ENCODE data around the gene SGMS1.
A peak's percentile ranks its signal among the peaks of the same experiment; 100 is the strongest.
"Not testable (repeated sequence)": the region's sequence is repeated elsewhere in the genome, so short reads cannot be mapped to it uniquely, and the experiment has no call there.

The SGMS1 gene

GRCh38 chr10:50503661-50504320 lies 120.0 kb downstream of the SGMS1 start:
- DNase-seq = no peak

GRCh38 chr10:50503156-50503555 lies 120.6 kb downstream of the SGMS1 start:
- DNase-seq = not testable (repeated sequence)

GRCh38 chr10:50501924-50502452 lies 121.8 kb downstream of the SGMS1 start:
- peak; percentile 21 for DNase-seq

- DNase-seq = no peak
Observed at GRCh38 chr10:50501478-50501877, 122.3 kb downstream of the SGMS1 start.

GRCh38 chr10:50498465-50498864 lies 125.3 kb downstream of the SGMS1 start:
- DNase-seq = no peak

GRCh38 chr10:50497758-50498157 lies 126.0 kb downstream of the SGMS1 start:
- DNase-seq = no peak

GRCh38 chr10:50496228-50496627 lies 127.5 kb downstream of the SGMS1 start:
- DNase-seq = no peak

- DNase-seq = no peak
Observed at GRCh38 chr10:50490241-50490640, 133.5 kb downstream of the SGMS1 start.

GRCh38 chr10:50484550-50484949 lies 139.2 kb downstream of the SGMS1 start:
- not testable (repeated sequence) for DNase-seq

- no peak for DNase-seq
Observed at GRCh38 chr10:50480054-50481007, 143.4 kb downstream of the SGMS1 start.

GRCh38 chr10:50477287-50478203 lies 146.2 kb downstream of the SGMS1 start:
- no peak for DNase-seq

GRCh38 chr10:50473756-50474155 lies 150.0 kb downstream of the SGMS1 start:
- no peak for DNase-seq

GRCh38 chr10:50472914-50473313 lies 150.8 kb downstream of the SGMS1 start:
- DNase-seq = no peak

- no peak for DNase-seq
Observed at GRCh38 chr10:50471583-50471975, 152.2 kb downstream of the SGMS1 start.

- DNase-seq = no peak
Observed at GRCh38 chr10:50470798-50471582, 152.8 kb downstream of the SGMS1 start.

- DNase-seq = no peak
Observed at GRCh38 chr10:50470345-50470744, 153.4 kb downstream of the SGMS1 start.

- DNase-seq = no peak
Observed at GRCh38 chr10:50469778-50470193, 154.0 kb downstream of the SGMS1 start.

GRCh38 chr10:50469288-50469687 lies 154.5 kb downstream of the SGMS1 start:
- no peak for DNase-seq

GRCh38 chr10:50467209-50467608 lies 156.5 kb downstream of the SGMS1 start:
- DNase-seq = no peak

- DNase-seq = no peak
Observed at GRCh38 chr10:50464004-50464409, 159.7 kb downstream of the SGMS1 start.

GRCh38 chr10:50461834-50462233 lies 161.9 kb downstream of the SGMS1 start:
- DNase-seq = no peak

GRCh38 chr10:50461123-50461522 lies 162.6 kb downstream of the SGMS1 start:
- DNase-seq = no peak

Measured in midbrain (tissue), 1 donor.